Gastroesophageal sphincter (tissue), 2 donors: Measurements from ENCODE around the gene SPIN1.

Experiments
- POLR2A ChIP-seq, 2 donors: fragments of 450-650 bp; IDR thresholded peaks; one replicate each; pipeline ENCODE4 v1.6.1; 2017; ENCODE audit warnings: antibody characterized with exemption in 2 of 2, mild to moderate bottlenecking in 2 of 2, moderate library complexity in 1 of 2
- POLR2AphosphoS5 ChIP-seq: sonication (generic); formaldehyde crosslinking; IDR thresholded peaks from one replicate; pipeline ENCODE4 v1.6.1; 2017; ENCODE audit warnings: antibody characterized with exemption

- TF ChIP-seq POLR2AphosphoS5 (no peak), POLR2A (IDR thresholded peaks at IDR 0.05) (no peak)
Measured at GRCh38 chr9:88372103-88372654, 16.1 kb upstream of the SPIN1 start.
